NCI-H524 (cell line): ENCODE data around the gene STRIP2.
A peak's percentile ranks its signal among the peaks of the same experiment; 100 is the strongest.
"Not testable (repeated sequence)": the region's sequence is repeated elsewhere in the genome, so short reads cannot be mapped to it uniquely, and the experiment has no call there.

ENCODE experiments used
- DNase-seq, 2 experiments: peaks; one replicate each; lab custom pipeline; 2025; lab: John Stamatoyannopoulos, UW

STRIP2 gene

GRCh38 chr7:129494041-129494440, 59.8 kb downstream of the STRIP2 start:
- no peak for DNase-seq

- no peak for DNase-seq
These were observed 61.8 kb downstream of the STRIP2 start for GRCh38 chr7:129495987-129496386.

- DNase-seq: no peak
These were observed 62.4 kb downstream of the STRIP2 start for GRCh38 chr7:129496653-129497052.

GRCh38 chr7:129497156-129497555, 62.9 kb downstream of the STRIP2 start:
- DNase-seq: no peak

GRCh38 chr7:129498021-129498420, 63.8 kb downstream of the STRIP2 start:
- no peak for DNase-seq

- DNase-seq: no peak
These were observed 65.8 kb downstream of the STRIP2 start for GRCh38 chr7:129499999-129500398.

- DNase-seq: peak; percentile 56 to 80
These were observed 67.8 kb downstream of the STRIP2 start, which contains the start of gene SMKR1 for GRCh38 chr7:129501760-129502707. TSS of gene SMKR1 (plus strand) at chr7:129502531. CDS start at chr7:129502825, 294 bp downstream.

GRCh38 chr7:129502708-129503685, 68.8 kb downstream of the STRIP2 start:
- peak in 1 of 2 experiments; percentile 28 for DNase-seq

GRCh38 chr7:129503725-129504124, 69.5 kb downstream of the STRIP2 start:
- no peak for DNase-seq

GRCh38 chr7:129512192-129512591, 78.0 kb downstream of the STRIP2 start:
- no peak for DNase-seq

GRCh38 chr7:129513546-129513945, 79.3 kb downstream of the STRIP2 start:
- no peak for DNase-seq

GRCh38 chr7:129514683-129515082, 80.5 kb downstream of the STRIP2 start:
- DNase-seq: no peak

- DNase-seq: no peak
These were observed 81.1 kb downstream of the STRIP2 start for GRCh38 chr7:129515381-129515780.

GRCh38 chr7:129517931-129518330, 83.7 kb downstream of the STRIP2 start:
- DNase-seq: no peak

- DNase-seq: no peak
These were observed 85.2 kb downstream of the STRIP2 start for GRCh38 chr7:129519464-129519863.

GRCh38 chr7:129522088-129522970, 88.1 kb downstream of the STRIP2 start:
- peak in 1 of 2 experiments; percentile 2 for DNase-seq

- no peak for DNase-seq
These were observed 88.7 kb downstream of the STRIP2 start for GRCh38 chr7:129522971-129523340.

GRCh38 chr7:129523924-129524323, 89.7 kb downstream of the STRIP2 start:
- peak in 1 of 2 experiments; percentile 3 for DNase-seq

GRCh38 chr7:129524405-129524804, 90.2 kb downstream of the STRIP2 start:
- DNase-seq: not testable (repeated sequence)

GRCh38 chr7:129525225-129525862, 91.1 kb downstream of the STRIP2 start:
- DNase-seq: no peak

- DNase-seq: no peak
These were observed 95.4 kb downstream of the STRIP2 start for GRCh38 chr7:129529643-129530042.
